Keratinocyte (primary cell): ENCODE results near the gene PTPRD.

ENCODE experiments used
- CTCF ChIP-seq, 3 experiments: IDR thresholded peaks in 1 of 3; conservative IDR thresholded peaks in 1 of 3; optimal IDR thresholded peaks in 1 of 3; 2 replicates in 2 of 3; 3 replicates in 1 of 3; pipeline versions ENCODE3 to v1.5.1; 2011; ENCODE audit warnings: low read length in 3 of 3, mild to moderate bottlenecking in 3 of 3, moderate library complexity in 2 of 3, control low read depth in 1 of 3, inconsistent platforms in 1 of 3; ENCODE audit not compliant: insufficient read depth in 2 of 3; ENCODE audit errors: extremely low read depth in 1 of 3
- EZH2 ChIP-seq: IDR thresholded peaks from one replicate; pipeline ENCODE4 v1.6.1; 2012; ENCODE audit warnings: inconsistent platforms, mild to moderate bottlenecking, low read length, moderate library complexity

GRCh38 chr9:10268531-10269485 lies 344.0 kb downstream of the PTPRD start:
- TF ChIP-seq CTCF (optimal IDR thresholded peaks at IDR 0.05 in 1 of 3, IDR thresholded peaks at IDR 0.05 in 1 of 3, conservative IDR thresholded peaks at IDR 0.05 in 1 of 3; ENCODE audit: extremely low read depth in 1 of 3, insufficient read depth in 2 of 3, low read length in 3 of 3) (peak; percentile 67 to 79 (median 74)), EZH2 (no peak)
